B cell (primary cell): ENCODE results near the gene CACNB4. TPM values are rescaled to one million over a fixed set of nuclear protein-coding genes. Genes with fewer than 3 reads are reported as not detected.

Experiments
- ATAC-seq: fragments of 200-7000 bp; cut with Tn5 transposase; one replicate; pipeline ENCODE4 v1.10.0; 2021; ENCODE audit warnings: low read depth, mild to moderate bottlenecking, moderate number of reproducible peaks, moderate library complexity
- CTCF ChIA-PET: fragments of 350-600 bp; sonication (Branson Sonifier 250); formaldehyde crosslinking; loops from one replicate; lab custom pipeline; 2021; ENCODE audit warnings: antibody characterized with exemption, inconsistent platforms; lab: Charles Lee
- POLR2A ChIA-PET: fragments of 350-600 bp; sonication (Branson Sonifier 250); formaldehyde crosslinking; loops from one replicate; lab custom pipeline; 2021; ENCODE audit warnings: antibody characterized with exemption; lab: Charles Lee
- DNase-seq: peaks from one replicate; pipeline ENCODE4 v3.0.0; 2013
- H2AFZ ChIP-seq: 2 replicates; pipeline ENCODE4 v1.6.1; 2012; ENCODE audit warnings: mild to moderate bottlenecking, low read depth, low read length; ENCODE audit not compliant: insufficient read depth, poor library complexity, severe bottlenecking
- H3K27ac ChIP-seq, 2 donors: 1 replicate in 1 of 2; 2 replicates in 1 of 2; pipeline ENCODE4 v1.5.1; 2012 to 2013; ENCODE audit warnings: low read length in 2 of 2, mild to moderate bottlenecking in 2 of 2, moderate library complexity in 1 of 2
- H3K27me3 ChIP-seq, 4 experiments: fragments of 200-600 bp in 1 of 4; sonication (generic) in 1 of 4; replicated peaks in 1 of 4; 1 replicate in 2 of 4; 2 replicates in 2 of 4; pipeline versions ENCODE4 v1.6.1 to v1.7.0; 2013 to 2016; ENCODE audit warnings: low read length in 3 of 4, mild to moderate bottlenecking in 2 of 4, mixed read lengths in 1 of 4, moderate library complexity in 1 of 4; ENCODE audit not compliant: insufficient read depth in 4 of 4, control insufficient read depth in 3 of 4; ENCODE audit errors: control extremely low read depth in 1 of 4
- H3K36me3 ChIP-seq, 2 experiments: replicated peaks in 1 of 2; 1 replicate in 1 of 2; 2 replicates in 1 of 2; pipeline versions ENCODE4 v1.6.1 to v1.7.1; 2013; ENCODE audit warnings: low read length in 1 of 2; ENCODE audit not compliant: insufficient read depth in 2 of 2, control insufficient read depth in 1 of 2; ENCODE audit errors: control extremely low read depth in 1 of 2, extremely low read depth in 1 of 2
- H3K4me1 ChIP-seq, 2 donors: fragments of 200-600 bp in 1 of 2; sonication (generic) in 1 of 2; 1 replicate in 1 of 2; 2 replicates in 1 of 2; pipeline versions ENCODE4 v1.5.1 to v1.6.1; 2013 to 2017; ENCODE audit warnings: low read length in 2 of 2; ENCODE audit not compliant: control insufficient read depth in 2 of 2, insufficient read depth in 2 of 2
- H3K4me2 ChIP-seq: replicated peaks from 2 replicates; pipeline ENCODE3; 2012; ENCODE audit warnings: mild to moderate bottlenecking, low read depth, low read length; ENCODE audit not compliant: poor library complexity, severe bottlenecking
- H3K4me3 ChIP-seq, 5 experiments: fragments of 200-600 bp in 1 of 5; sonication (generic) in 1 of 5; 1 replicate in 3 of 5; 2 replicates in 2 of 5; pipeline versions ENCODE4 v1.5.1 to v1.7.0; 2011 to 2016; ENCODE audit warnings: low read length in 4 of 5, mild to moderate bottlenecking in 4 of 5, low read depth in 2 of 5, control low read depth in 1 of 5, moderate library complexity in 1 of 5; ENCODE audit not compliant: insufficient read depth in 1 of 5; ENCODE audit errors: control extremely low read depth in 1 of 5, extremely low read depth in 1 of 5
- H3K79me2 ChIP-seq: fragments of 200-600 bp; sonication (generic); one replicate; pipeline ENCODE4 v1.6.0; 2016; ENCODE audit warnings: low read length; ENCODE audit not compliant: control insufficient read depth, insufficient read depth
- H3K9ac ChIP-seq: fragments of 200-600 bp; sonication (generic); 2 replicates; pipeline ENCODE4 v1.6.1; 2017; ENCODE audit warnings: mild to moderate bottlenecking, low read length, moderate library complexity
- H3K9me3 ChIP-seq, 3 donors: one replicate each; pipeline versions ENCODE4 v1.6.1 to v1.7.1; 2013; ENCODE audit warnings: low read length in 2 of 3; ENCODE audit not compliant: control insufficient read depth in 2 of 3, insufficient read depth in 1 of 3; ENCODE audit errors: control extremely low read depth in 1 of 3
- H4K20me1 ChIP-seq: 2 replicates; pipeline ENCODE4 v1.6.0; 2012; ENCODE audit warnings: mild to moderate bottlenecking, low read length; ENCODE audit not compliant: insufficient read depth, control insufficient read depth, poor library complexity, severe bottlenecking
- H3K27ac Mint-ChIP-seq: one replicate; pipeline ENCODE4 v1.8.0; 2021; ENCODE audit warnings: mixed read lengths
- H3K27me3 Mint-ChIP-seq: one replicate; pipeline ENCODE4 v1.8.0; 2021; ENCODE audit warnings: mixed read lengths
- H3K4me1 Mint-ChIP-seq: one replicate; pipeline ENCODE4 v1.8.0; 2021; ENCODE audit warnings: mixed read lengths
- H3K4me3 Mint-ChIP-seq: one replicate; pipeline ENCODE4 v1.8.0; 2021; ENCODE audit warnings: mixed read lengths
- H3K9me3 Mint-ChIP-seq: one replicate; pipeline ENCODE4 v1.8.0; 2022; ENCODE audit warnings: mixed read lengths; ENCODE audit not compliant: insufficient read depth
- EZH2 ChIP-seq: IDR thresholded peaks from 2 replicates; pipeline ENCODE4 v1.6.1; 2012; ENCODE audit warnings: borderline replicate concordance, low read depth, mild to moderate bottlenecking, moderate library complexity, low read length; ENCODE audit not compliant: insufficient read depth, poor library complexity, severe bottlenecking
- WGBS: methylation state at CpG from one replicate; pipeline ENCODE4 v1.1.5; 2013; ENCODE audit warnings: missing lambda C conversion rate; ENCODE audit not compliant: insufficient coverage; 5-methylcytosine and 5-hydroxymethylcytosine counted together
- intact Hi-C: fragments of 100-400 bp; cut with micrococcal nuclease; formaldehyde crosslinking; loops from one replicate; pipeline ENCODE4 v1.10.0; 2022
- polyA plus RNA-seq: library from polyadenylated mRNA; depleted of rRNA; stranded (reverse); fragments of >200 nt; gene quantifications from 2 replicates; pipeline ENCODE4 v1.2.3, GENCODE V29; 2012
- total RNA-seq, 2 donors: library from RNA; stranded (reverse); fragments of 120-200 nt in 1 of 2; gene quantifications; 1 replicate in 1 of 2; 2 replicates in 1 of 2; pipeline versions ENCODE4 v1.2.3 to v1.2.4, GENCODE V29; 2013 to 2022
- TF ChIP-seq, protein P1 (sequence below): fragments of 200-600 bp; IDR thresholded peaks from one replicate; pipeline ENCODE4 v1.8.0; 2022; ENCODE audit warnings: antibody characterized with exemption, mild to moderate bottlenecking

The CACNB4 gene
- total and polyA plus RNA-seq, 2 donors (not counting 1 experiment from before 2014, with no cell fraction given), result 0.12 to 1.4 TPM

- Histone ChIP-seq H3K27me3 (no peaks in the 10 kb centered on the region), H4K20me1 (peaks cover 21% of the 10 kb centered on the region), H3K9ac (peak overlapping the region; percentile 97), H3K9me3 (no peaks in the 10 kb centered on the region), H3K79me2 (peaks cover 62% of the 10 kb centered on the region), H3K36me3 (peaks cover 0 to 3% of the 10 kb centered on the region in 2 experiments), H3K4me3 (peak overlapping the region; percentile 69 to 98 (median 94)), H3K4me1 (peaks cover 20 to 29% of the 10 kb centered on the region in 2 donors), H3K4me2 (peak overlapping the region; percentile 84), H3K27ac (no peak overlapping the region), H2AFZ (peak overlapping the region; percentile 26)
- peak overlapping the region; percentile 93 for H3K27ac Mint-ChIP-seq
- 100% methylated on average over 1 of the region's 6 CpGs for WGBS
- no peaks in the 10 kb centered on the region for H3K9me3 Mint-ChIP-seq
- DNase-seq (peak; percentile 43), ATAC-seq (no peak)
- H3K4me1 Mint-ChIP-seq, result peaks cover 60% of the 10 kb centered on the region
- ChIA-PET CTCF (interaction anchor here (1.5 to 2.5 kb wide), 2 partner anchors 19 to 135 kb away, joined by 6 to 9 read pairs; no protein-coding TSS in a partner anchor), POLR2A (interaction anchor here (2.1 kb wide), 1 partner anchor 891 kb away, joined by 6 read pairs; the partner anchor contains the start of gene PRPF40A)
- no peaks in the 10 kb centered on the region for H3K27me3 Mint-ChIP-seq
- intact Hi-C loops, result loop anchor here (2.0 to 5.0 kb wide), 3 partner anchors 14 to 539 kb away; partner anchors contain the start of gene NMI
- TF ChIP-seq EZH2, result no peak
- TF ChIP-seq, protein P1, sequence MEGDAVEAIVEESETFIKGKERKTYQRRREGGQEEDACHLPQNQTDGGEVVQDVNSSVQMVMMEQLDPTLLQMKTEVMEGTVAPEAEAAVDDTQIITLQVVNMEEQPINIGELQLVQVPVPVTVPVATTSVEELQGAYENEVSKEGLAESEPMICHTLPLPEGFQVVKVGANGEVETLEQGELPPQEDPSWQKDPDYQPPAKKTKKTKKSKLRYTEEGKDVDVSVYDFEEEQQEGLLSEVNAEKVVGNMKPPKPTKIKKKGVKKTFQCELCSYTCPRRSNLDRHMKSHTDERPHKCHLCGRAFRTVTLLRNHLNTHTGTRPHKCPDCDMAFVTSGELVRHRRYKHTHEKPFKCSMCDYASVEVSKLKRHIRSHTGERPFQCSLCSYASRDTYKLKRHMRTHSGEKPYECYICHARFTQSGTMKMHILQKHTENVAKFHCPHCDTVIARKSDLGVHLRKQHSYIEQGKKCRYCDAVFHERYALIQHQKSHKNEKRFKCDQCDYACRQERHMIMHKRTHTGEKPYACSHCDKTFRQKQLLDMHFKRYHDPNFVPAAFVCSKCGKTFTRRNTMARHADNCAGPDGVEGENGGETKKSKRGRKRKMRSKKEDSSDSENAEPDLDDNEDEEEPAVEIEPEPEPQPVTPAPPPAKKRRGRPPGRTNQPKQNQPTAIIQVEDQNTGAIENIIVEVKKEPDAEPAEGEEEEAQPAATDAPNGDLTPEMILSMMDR, result no peak
- peak overlapping the region; percentile 86 for H3K4me3 Mint-ChIP-seq
These were observed 272.1 kb downstream of the CACNB4 start for GRCh38 chr2:151826737-151827157.

- POLR2A ChIA-PET, result interaction anchor here (0.7 kb wide), 1 partner anchor 29 kb away, joined by 4 read pairs; no protein-coding TSS in a partner anchor
- Histone ChIP-seq H3K4me3 (no peak overlapping the region), H3K36me3 (peaks cover 0 to 5% of the 10 kb centered on the region in 2 experiments), H3K27ac (no peak overlapping the region), H3K79me2 (peaks cover 79% of the 10 kb centered on the region), H3K4me1 (peaks cover 20 to 29% of the 10 kb centered on the region in 2 donors), H2AFZ (no peak overlapping the region), H3K27me3 (no peaks in the 10 kb centered on the region), H3K9me3 (no peaks in the 10 kb centered on the region), H3K4me2 (no peak overlapping the region), H4K20me1 (peaks cover 34% of the 10 kb centered on the region), H3K9ac (no peak overlapping the region)
- Mint-ChIP-seq H3K9me3 (no peaks in the 10 kb centered on the region), H3K4me1 (peaks cover 71% of the 10 kb centered on the region), H3K27me3 (no peaks in the 10 kb centered on the region), H3K27ac (no peak overlapping the region), H3K4me3 (no peak overlapping the region)
- TF ChIP-seq, protein P1, result no peak
- intact Hi-C loops, result loop anchor here (5.0 kb wide), 2 partner anchors 413 to 538 kb away; partner anchors contain the start of gene NMI
- DNase-seq, result no peak
- ATAC-seq, result no peak
- no CpG with 5 or more reads among the region's 2 CpGs for WGBS
- CTCF ChIA-PET, result interaction anchor here (1.0 to 2.5 kb wide), 2 partner anchors 14 to 17 kb away, joined by 3 to 9 read pairs; no protein-coding TSS in a partner anchor
These were observed 274.0 kb downstream of the CACNB4 start for GRCh38 chr2:151824886-151825285.
